ENCODE measurements around the gene CCT7. TPM values are rescaled to one million over a fixed set of nuclear protein-coding genes. Genes with fewer than 3 reads are reported as not detected.
"Not testable (repeated sequence)": the region's sequence is repeated elsewhere in the genome, so short reads cannot be mapped to it uniquely, and the experiment has no call there.

CCT7 gene
- total and polyA plus RNA-seq, 2 experiments from 2014 or later: 287 to 642 TPM

DNA sequence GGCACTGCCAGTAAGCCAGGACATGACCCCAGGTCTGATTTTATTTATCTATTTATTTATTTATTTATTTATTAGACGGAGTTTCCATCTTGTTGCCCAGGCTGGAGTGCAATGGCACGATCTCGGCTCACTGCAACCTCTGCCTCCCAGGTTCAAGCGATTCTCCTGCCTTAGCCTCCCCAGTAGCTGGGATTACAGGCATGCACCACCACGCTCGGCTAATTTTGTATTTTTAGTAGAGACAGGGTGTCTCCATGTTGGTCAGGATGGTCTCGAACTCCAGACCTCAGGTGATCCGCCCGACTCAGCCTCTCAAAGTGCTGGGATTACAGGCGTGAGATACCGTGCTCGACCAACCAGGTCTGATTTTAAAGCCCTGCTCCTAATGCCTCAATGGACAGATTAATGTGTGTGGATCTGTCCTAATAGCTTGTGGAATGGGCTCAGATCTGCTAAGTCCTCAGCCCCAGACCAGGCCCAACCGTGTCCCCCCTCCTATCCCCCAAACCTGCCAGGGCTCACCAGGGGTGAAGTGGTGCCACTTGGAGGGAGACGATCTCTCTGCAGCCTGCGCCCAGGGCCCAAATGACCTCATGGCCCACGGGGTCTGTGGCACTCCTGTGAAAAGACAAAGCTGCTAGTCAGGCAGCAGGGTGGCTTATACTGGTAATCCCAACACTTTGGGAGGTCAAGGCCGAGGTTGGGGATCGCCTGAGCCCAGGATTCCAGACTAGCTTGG lies 28.8 kb downstream of the CCT7 start:
- not testable (repeated sequence) for H3K4me3 Mint-ChIP-seq; H2AFZ ChIP-seq; H3K27me3 ChIP-seq (ENCODE audit: insufficient read depth); H3F3A ChIP-seq (replicated peaks; ENCODE audit: low read depth); H3K4me3 ChIP-seq; H3K4me1 Mint-ChIP-seq; H3K27ac ChIP-seq (ENCODE audit: low read depth); DNase-seq (ENCODE audit: low spot score); H3K79me2 ChIP-seq (replicated peaks; ENCODE audit: insufficient read depth); H3K4me2 ChIP-seq; H3K9me2 ChIP-seq (ENCODE audit: insufficient read depth); H3K27ac Mint-ChIP-seq; H3K4me1 ChIP-seq (ENCODE audit: insufficient read depth); ATAC-seq; H4K20me1 ChIP-seq (replicated peaks; ENCODE audit: insufficient read depth); H3K9me3 Mint-ChIP-seq; H3K36me3 ChIP-seq (ENCODE audit: insufficient read depth)
- Mint-ChIP-seq H3K27me3 (ENCODE audit: insufficient read depth, low read depth, poor library complexity) (peaks cover 10% of the 10 kb centered on the region), H3K36me3 (ENCODE audit: low read depth) (peaks cover 19% of the 10 kb centered on the region)

DNA sequence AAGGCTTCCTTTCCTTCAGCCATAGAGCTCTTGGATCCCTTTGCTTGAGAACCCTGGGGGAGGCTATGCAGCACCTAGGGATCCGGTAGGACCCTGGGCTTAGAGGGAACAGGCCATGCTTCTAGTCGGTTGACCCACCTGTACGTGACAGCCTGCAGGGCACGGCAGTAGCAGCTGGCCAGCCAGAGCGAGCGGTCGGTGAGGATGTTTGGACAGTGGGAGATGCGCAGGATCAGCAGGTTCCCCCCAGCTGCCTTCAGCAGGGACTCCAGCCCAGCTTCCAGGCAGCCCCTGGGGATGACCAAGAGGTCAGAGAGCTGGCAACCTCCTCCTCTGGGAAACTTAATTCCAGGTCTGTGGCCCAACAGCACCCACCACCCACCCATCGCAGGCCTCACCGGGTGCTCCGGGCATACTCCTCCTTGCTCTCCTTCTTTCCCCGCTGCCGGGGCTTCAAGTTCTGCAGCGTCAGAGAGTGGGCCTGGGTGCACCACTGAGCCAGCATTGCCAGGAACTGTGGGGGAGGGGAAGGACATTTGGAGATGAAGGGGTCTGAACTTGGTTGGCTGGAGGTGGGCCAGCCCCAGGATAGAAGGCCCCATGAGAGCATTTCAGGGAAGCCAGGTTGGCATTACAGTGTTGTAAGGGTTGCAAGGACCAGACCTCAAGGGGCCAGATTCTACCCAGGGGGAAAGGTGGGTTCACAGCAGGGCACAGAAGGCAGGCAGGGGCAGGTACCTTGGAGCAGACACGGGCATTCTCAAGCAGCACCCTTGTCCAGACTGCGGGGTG lies 29.6 kb downstream of the CCT7 start:
- Histone ChIP-seq H4K20me1 (replicated peaks; ENCODE audit: insufficient read depth) (peaks cover 10% of the 10 kb centered on the region), H2AFZ (no peak overlapping the region), H3K79me2 (replicated peaks; ENCODE audit: insufficient read depth) (0 out of 2 replicates have a peak, but pooled peaks cover 5% of the 10 kb centered on the region), H3K4me1 (ENCODE audit: insufficient read depth) (peaks cover 14% of the 10 kb centered on the region), H3K4me2 (no peak overlapping the region), H3K36me3 (ENCODE audit: insufficient read depth) (no peaks in the 10 kb centered on the region; the same call in 1 of the 2 replicates), H3K27ac (ENCODE audit: low read depth) (no peak overlapping the region), H3K27me3 (ENCODE audit: insufficient read depth) (peaks cover 16% of the 10 kb centered on the region), H3K4me3 (no peak overlapping the region), H3K9me2 (ENCODE audit: insufficient read depth) (no peaks in the 10 kb centered on the region), H3F3A (replicated peaks; ENCODE audit: low read depth) (peaks cover 8% of the 10 kb centered on the region; the same call in 1 of the 2 replicates)
- peaks cover 19% of the 10 kb centered on the region for H3K27me3 Mint-ChIP-seq (ENCODE audit: insufficient read depth, low read depth, poor library complexity)
- peaks cover 15% of the 10 kb centered on the region for H3K4me1 Mint-ChIP-seq
- H3K27ac Mint-ChIP-seq: no peak overlapping the region
- no peaks in the 10 kb centered on the region; the same call in 1 of the 3 replicates for H3K9me3 Mint-ChIP-seq
- H3K4me3 Mint-ChIP-seq: no peak overlapping the region
- H3K36me3 Mint-ChIP-seq (ENCODE audit: low read depth): peaks cover 24% of the 10 kb centered on the region
- DNase-seq (ENCODE audit: low spot score) (no peak), ATAC-seq (no peak)
- TF ChIP-seq STAT1 (IDR thresholded peaks at IDR 0.05; ENCODE audit: unreplicated experiment): no peak
- TF ChIP-seq, protein P1, sequence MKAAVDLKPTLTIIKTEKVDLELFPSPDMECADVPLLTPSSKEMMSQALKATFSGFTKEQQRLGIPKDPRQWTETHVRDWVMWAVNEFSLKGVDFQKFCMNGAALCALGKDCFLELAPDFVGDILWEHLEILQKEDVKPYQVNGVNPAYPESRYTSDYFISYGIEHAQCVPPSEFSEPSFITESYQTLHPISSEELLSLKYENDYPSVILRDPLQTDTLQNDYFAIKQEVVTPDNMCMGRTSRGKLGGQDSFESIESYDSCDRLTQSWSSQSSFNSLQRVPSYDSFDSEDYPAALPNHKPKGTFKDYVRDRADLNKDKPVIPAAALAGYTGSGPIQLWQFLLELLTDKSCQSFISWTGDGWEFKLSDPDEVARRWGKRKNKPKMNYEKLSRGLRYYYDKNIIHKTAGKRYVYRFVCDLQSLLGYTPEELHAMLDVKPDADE (IDR thresholded peaks at IDR 0.05): no peak
- TF ChIP-seq, protein P2, sequence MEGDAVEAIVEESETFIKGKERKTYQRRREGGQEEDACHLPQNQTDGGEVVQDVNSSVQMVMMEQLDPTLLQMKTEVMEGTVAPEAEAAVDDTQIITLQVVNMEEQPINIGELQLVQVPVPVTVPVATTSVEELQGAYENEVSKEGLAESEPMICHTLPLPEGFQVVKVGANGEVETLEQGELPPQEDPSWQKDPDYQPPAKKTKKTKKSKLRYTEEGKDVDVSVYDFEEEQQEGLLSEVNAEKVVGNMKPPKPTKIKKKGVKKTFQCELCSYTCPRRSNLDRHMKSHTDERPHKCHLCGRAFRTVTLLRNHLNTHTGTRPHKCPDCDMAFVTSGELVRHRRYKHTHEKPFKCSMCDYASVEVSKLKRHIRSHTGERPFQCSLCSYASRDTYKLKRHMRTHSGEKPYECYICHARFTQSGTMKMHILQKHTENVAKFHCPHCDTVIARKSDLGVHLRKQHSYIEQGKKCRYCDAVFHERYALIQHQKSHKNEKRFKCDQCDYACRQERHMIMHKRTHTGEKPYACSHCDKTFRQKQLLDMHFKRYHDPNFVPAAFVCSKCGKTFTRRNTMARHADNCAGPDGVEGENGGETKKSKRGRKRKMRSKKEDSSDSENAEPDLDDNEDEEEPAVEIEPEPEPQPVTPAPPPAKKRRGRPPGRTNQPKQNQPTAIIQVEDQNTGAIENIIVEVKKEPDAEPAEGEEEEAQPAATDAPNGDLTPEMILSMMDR (conservative IDR thresholded peaks at IDR 0.05; ENCODE audit: low read depth in 2 of 2): no peak
- TF ChIP-seq, protein P3, sequence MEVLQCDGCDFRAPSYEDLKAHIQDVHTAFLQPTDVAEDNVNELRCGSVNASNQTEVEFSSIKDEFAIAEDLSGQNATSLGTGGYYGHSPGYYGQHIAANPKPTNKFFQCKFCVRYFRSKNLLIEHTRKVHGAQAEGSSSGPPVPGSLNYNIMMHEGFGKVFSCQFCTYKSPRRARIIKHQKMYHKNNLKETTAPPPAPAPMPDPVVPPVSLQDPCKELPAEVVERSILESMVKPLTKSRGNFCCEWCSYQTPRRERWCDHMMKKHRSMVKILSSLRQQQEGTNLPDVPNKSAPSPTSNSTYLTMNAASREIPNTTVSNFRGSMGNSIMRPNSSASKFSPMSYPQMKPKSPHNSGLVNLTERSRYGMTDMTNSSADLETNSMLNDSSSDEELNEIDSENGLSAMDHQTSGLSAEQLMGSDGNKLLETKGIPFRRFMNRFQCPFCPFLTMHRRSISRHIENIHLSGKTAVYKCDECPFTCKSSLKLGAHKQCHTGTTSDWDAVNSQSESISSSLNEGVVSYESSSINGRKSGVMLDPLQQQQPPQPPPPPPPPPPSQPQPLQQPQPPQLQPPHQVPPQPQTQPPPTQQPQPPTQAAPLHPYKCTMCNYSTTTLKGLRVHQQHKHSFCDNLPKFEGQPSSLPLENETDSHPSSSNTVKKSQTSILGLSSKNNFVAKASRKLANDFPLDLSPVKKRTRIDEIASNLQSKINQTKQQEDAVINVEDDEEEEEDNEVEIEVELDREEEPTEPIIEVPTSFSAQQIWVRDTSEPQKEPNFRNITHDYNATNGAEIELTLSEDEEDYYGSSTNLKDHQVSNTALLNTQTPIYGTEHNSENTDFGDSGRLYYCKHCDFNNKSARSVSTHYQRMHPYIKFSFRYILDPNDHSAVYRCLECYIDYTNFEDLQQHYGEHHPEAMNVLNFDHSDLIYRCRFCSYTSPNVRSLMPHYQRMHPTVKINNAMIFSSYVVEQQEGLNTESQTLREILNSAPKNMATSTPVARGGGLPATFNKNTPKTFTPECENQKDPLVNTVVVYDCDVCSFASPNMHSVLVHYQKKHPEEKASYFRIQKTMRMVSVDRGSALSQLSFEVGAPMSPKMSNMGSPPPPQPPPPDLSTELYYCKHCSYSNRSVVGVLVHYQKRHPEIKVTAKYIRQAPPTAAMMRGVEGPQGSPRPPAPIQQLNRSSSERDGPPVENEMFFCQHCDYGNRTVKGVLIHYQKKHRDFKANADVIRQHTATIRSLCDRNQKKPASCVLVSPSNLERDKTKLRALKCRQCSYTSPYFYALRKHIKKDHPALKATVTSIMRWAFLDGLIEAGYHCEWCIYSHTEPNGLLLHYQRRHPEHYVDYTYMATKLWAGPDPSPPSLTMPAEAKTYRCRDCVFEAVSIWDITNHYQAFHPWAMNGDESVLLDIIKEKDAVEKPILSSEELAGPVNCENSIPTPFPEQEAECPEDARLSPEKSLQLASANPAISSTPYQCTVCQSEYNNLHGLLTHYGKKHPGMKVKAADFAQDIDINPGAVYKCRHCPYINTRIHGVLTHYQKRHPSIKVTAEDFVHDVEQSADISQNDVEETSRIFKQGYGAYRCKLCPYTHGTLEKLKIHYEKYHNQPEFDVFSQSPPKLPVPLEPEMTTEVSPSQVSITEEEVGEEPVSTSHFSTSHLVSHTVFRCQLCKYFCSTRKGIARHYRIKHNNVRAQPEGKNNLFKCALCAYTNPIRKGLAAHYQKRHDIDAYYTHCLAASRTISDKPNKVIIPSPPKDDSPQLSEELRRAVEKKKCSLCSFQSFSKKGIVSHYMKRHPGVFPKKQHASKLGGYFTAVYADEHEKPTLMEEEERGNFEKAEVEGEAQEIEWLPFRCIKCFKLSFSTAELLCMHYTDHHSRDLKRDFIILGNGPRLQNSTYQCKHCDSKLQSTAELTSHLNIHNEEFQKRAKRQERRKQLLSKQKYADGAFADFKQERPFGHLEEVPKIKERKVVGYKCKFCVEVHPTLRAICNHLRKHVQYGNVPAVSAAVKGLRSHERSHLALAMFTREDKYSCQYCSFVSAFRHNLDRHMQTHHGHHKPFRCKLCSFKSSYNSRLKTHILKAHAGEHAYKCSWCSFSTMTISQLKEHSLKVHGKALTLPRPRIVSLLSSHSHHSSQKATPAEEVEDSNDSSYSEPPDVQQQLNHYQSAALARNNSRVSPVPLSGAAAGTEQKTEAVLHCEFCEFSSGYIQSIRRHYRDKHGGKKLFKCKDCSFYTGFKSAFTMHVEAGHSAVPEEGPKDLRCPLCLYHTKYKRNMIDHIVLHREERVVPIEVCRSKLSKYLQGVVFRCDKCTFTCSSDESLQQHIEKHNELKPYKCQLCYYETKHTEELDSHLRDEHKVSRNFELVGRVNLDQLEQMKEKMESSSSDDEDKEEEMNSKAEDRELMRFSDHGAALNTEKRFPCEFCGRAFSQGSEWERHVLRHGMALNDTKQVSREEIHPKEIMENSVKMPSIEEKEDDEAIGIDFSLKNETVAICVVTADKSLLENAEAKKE (CRISPR knock-in tag; IDR thresholded peaks at IDR 0.05): no peak
- no peak for TF ChIP-seq JUNB (IDR thresholded peaks at IDR 0.05; ENCODE audit: unreplicated experiment)
- TF ChIP-seq EZH2 (IDR thresholded peaks at IDR 0.05; ENCODE audit: low read depth, unreplicated experiment): no peak
